GM18498 (cell line): ENCODE measurements around the gene TTN.

Experiments
- ATAC-seq: cut with Tn5 transposase; IDR thresholded peaks from one replicate; pipeline ENCODE4 v1.9.1; 2021; ENCODE audit warnings: mild to moderate bottlenecking, moderate library complexity; ENCODE audit not compliant: unreplicated experiment

The TTN gene

GRCh38 chr2:178506101-178506500, 301.1 kb downstream of the TTN start:
- no peak for ATAC-seq

- no peak for ATAC-seq
These were observed 304.5 kb downstream of the TTN start for GRCh38 chr2:178502751-178503150.

- ATAC-seq: no peak
These were observed 307.6 kb downstream of the TTN start for GRCh38 chr2:178499640-178500039.

DNA sequence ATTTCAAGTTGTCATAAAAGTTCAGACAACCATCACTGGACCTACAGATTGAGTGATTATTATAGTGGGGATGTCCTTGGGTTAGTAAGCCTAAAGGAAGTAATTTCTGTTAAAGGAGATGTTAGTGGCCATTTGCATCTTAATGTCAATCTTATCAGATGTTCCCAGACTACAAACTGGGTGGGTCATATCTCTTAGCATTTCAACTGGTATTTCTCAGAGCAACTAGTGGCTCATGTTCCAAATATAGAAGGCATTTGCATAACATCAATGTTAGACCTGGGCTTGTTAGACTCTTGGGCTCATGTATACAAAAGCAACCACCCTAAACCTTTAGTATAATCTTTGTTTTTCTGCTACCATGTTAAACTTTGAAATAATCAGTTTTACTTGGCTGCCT, 309.1 kb downstream of the TTN start:
- peak; percentile 55 for ATAC-seq

- ATAC-seq: no peak
These were observed 311.2 kb downstream of the TTN start for GRCh38 chr2:178496049-178496448.

GRCh38 chr2:178491612-178492011, 315.6 kb downstream of the TTN start:
- ATAC-seq: no peak

- ATAC-seq: no peak
These were observed 321.9 kb downstream of the TTN start for GRCh38 chr2:178485356-178485755.

- no peak for ATAC-seq
These were observed 322.8 kb downstream of the TTN start for GRCh38 chr2:178484245-178485041.

DNA sequence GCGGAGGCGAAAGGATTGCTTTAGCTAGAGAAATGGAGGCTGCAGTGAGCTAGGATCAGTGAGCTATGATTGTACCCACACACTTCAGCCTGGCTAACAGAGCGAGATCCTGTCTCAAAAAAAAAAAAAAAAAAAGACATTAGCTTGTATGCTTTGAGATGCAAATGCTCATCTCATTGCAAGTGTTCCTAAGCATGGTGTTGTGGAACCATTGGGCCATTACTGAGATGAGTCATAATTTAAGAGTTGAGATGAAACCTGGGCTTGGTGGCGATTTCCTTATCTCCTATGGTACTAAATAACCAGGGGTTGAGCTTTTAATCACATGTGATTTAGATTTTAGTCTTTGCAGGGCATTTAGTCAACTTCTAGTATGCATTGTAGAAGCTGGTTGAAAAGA, 324.8 kb downstream of the TTN start:
- peak; percentile 26 for ATAC-seq

- peak; percentile 75 for ATAC-seq
These were observed 326.7 kb downstream of the TTN start, which contains the start of gene PLEKHA3 for GRCh38 chr2:178480227-178481181. TSS of gene PLEKHA3 (plus strand) at chr2:178480457. CDS start at chr2:178480870, 413 bp downstream.

- no peak for ATAC-seq
These were observed 327.4 kb downstream of the TTN start for GRCh38 chr2:178479758-178480226.

DNA sequence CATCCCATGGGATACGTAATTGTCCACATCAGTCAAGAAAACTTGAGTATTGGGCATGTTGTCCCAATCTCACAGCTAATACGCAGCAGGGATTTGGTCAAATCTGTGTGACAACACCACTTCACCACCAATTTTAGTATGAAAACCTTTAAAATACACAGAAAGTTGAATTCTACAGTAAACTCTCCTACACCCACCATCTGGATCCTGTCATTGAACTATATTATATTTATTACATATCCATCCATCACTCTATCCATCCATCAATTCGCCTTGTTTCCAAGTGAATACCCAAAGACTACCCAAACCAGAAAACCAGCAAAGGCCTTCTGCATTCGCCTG, 328.0 kb downstream of the TTN start:
- ATAC-seq: no peak

- peak; percentile 62 for ATAC-seq
These were observed 328.6 kb downstream of the TTN start, which contains the start of gene FKBP7 for GRCh38 chr2:178478439-178479274. TSS of gene FKBP7 (minus strand) at chr2:178478600. CDS start at chr2:178478499, 101 bp downstream.

DNA sequence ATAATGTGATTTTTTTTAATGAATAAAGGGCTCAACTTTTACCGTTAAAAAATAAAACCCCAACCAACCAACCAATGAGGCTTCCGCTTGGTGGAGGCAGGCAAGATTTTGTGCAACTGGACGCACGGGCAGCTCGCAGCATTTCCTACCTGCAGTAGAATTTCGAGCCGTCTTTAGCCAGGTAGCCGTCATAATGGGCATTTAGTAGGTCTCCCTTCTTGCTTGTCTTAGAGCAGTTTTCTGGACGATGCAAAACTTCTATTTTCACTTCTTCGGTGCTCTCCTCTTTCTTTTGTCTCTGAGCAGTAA, 329.1 kb downstream of the TTN start:
- ATAC-seq: no peak

- ATAC-seq: no peak
These were observed 329.6 kb downstream of the TTN start for GRCh38 chr2:178477443-178478129.

DNA sequence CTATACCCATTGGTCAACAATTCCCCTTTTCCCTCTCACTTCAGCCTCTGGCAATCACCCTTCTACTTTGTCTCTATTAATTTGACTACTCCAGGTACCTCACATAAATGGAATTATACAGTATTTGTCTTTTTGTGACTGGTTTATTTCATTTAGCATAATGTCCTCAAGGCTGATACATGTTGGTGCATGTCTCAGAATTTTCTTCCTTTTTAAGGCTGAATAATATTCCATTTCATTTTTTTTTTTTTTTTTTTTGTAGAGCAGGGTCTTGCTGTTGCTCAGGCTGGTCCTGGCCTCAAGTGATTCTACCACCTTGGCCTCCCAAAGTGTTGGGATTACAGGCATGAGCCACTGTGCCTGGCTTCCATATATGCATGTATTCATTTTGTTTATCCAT, 330.7 kb downstream of the TTN start:
- ATAC-seq: no peak
